Measurements from ENCODE around the gene SLC9A9.

DNA sequence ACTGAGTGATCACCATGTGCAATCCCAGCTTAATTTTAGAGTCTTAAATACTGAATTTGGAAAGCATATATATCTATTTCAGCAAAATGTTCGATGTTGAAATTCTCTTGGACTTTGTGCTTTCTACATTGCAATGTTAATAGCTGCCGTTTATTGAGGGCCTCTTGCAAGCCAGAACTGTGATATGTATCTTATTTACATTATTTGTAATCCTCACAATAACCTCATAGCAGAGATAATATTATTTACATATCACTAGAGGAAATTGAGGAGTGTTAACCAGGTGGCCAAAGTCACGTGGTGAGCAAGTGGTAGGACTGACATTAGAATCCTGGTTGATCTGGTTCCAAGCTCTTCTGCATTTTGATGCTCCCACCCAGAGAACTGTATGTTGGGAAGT, 254.1 kb downstream of the SLC9A9 start:
- TF ChIP-seq, protein P1, sequence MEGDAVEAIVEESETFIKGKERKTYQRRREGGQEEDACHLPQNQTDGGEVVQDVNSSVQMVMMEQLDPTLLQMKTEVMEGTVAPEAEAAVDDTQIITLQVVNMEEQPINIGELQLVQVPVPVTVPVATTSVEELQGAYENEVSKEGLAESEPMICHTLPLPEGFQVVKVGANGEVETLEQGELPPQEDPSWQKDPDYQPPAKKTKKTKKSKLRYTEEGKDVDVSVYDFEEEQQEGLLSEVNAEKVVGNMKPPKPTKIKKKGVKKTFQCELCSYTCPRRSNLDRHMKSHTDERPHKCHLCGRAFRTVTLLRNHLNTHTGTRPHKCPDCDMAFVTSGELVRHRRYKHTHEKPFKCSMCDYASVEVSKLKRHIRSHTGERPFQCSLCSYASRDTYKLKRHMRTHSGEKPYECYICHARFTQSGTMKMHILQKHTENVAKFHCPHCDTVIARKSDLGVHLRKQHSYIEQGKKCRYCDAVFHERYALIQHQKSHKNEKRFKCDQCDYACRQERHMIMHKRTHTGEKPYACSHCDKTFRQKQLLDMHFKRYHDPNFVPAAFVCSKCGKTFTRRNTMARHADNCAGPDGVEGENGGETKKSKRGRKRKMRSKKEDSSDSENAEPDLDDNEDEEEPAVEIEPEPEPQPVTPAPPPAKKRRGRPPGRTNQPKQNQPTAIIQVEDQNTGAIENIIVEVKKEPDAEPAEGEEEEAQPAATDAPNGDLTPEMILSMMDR (IDR thresholded peaks at IDR 0.05), result no peak
- TF ChIP-seq POLR2AphosphoS5 (IDR thresholded peaks at IDR 0.05), result peak in 2 of 3 donors; percentile 41 to 60
